Measurements from ENCODE around the gene GRIN2C. TPM values are rescaled to one million over a fixed set of nuclear protein-coding genes. Genes with fewer than 3 reads are reported as not detected.
"Not testable (repeated sequence)": the region's sequence is repeated elsewhere in the genome, so short reads cannot be mapped to it uniquely, and the experiment has no call there.

Gene GRIN2C
- total RNA-seq, 1 donor from 2014 or later = 0.65 TPM

DNA sequence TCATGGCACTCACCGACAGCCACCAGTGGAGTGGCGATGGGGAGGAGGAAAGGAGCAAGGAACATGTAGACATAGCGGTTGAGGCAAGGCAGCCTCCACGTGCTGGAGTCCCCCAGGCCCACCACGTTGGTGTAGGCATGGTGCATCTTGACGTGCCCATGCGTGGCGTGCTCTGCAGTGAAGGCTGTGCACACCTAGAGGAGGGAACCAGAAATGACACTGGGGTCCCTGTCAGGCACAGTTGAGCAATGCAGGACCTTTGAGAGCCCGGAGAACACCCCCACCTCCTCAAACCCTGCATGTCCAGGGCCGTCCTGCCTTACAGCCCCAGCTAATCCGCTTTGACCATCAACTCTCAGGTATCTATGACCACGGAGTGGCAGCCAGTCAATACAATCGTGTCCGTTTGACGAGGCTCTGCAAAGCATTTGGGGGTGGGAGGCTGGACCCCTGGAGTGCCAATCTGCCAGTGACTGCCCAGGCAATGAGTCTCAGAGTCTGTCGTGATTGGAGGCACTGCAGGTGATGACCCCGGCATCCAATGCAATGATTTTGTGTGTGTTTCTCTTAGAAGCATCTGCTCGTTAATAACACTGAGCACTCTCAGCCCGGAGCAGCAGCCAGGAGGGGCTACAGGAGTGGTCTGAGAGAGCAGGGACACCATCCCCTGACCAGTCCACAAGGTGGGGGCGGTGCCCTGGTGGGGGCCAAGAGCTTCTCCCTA lies 23.0 kb upstream of the GRIN2C start:
- DNase-seq = no peak
- ATAC-seq (ENCODE audit: poor library complexity) = no peak
- intact Hi-C loops (cut with DNase I) = no loop called here

DNA sequence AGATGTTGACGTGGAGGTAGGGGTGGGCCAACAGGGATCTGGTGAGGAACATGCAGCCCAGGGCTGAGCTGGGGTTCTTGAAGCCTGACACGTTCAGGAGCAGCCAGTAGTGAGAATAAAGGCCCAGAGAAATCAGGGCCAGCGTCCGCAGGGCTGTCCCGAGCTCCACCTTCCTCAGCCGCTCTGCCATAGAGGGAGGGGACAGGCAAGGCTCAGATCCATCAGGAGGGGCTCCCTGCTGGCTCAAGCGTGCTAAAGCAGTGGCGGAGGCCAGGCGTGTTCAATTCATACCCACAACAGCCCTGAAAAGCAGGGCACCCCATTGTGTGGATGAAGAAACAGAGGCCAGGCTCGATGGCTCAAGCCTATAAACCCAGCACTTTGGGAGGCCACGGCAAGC lies 21.4 kb upstream of the GRIN2C start:
- intact Hi-C loops (cut with DNase I) = no loop called here
- DNase-seq (no peak), ATAC-seq (ENCODE audit: poor library complexity) (no peak)

DNA sequence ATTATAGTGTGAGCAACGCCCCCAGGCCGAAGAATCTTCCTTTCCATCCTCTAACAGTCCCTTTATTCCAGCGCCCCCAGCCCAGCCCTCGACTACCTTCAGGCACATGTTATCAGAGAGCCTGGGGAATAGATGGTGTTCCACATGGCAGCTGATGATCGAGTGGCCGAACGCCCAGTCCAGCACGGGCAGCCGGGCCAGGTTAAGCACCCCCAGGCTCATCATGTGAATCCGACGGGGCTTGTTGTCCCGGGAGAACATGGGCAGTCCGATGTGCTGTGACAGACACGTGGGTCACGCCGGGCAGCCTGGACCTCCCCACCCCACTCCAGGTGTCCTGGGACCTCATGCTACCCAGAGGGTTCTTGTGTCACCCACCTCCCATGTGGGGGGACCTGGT lies 19.6 kb upstream of the GRIN2C start:
- DNase-seq (no peak), ATAC-seq (ENCODE audit: poor library complexity) (no peak)
- intact Hi-C loops (cut with DNase I) = no loop called here

DNA sequence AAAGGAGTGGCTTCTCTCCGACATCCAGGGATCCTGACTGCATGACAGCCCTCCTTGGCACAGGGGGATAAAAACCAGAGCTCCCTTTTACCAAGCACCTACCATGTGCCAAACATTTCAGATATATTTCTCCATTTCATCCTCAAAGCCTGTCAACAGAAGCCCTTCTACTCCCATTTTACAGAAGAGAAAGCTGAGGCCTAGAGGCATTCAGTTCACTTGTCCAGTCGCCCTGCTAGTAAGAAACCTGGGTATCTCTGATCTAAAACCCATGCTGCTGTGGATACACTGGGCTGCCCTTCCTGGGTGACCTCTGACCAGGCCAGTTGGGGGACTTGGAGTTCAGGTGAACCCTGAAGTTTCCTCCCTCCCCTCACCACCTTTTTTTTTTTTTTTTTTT lies 19.0 kb upstream of the GRIN2C start:
- ATAC-seq (ENCODE audit: poor library complexity) = no peak
- no peak for DNase-seq
- intact Hi-C loops (cut with DNase I) = no loop called here

DNA sequence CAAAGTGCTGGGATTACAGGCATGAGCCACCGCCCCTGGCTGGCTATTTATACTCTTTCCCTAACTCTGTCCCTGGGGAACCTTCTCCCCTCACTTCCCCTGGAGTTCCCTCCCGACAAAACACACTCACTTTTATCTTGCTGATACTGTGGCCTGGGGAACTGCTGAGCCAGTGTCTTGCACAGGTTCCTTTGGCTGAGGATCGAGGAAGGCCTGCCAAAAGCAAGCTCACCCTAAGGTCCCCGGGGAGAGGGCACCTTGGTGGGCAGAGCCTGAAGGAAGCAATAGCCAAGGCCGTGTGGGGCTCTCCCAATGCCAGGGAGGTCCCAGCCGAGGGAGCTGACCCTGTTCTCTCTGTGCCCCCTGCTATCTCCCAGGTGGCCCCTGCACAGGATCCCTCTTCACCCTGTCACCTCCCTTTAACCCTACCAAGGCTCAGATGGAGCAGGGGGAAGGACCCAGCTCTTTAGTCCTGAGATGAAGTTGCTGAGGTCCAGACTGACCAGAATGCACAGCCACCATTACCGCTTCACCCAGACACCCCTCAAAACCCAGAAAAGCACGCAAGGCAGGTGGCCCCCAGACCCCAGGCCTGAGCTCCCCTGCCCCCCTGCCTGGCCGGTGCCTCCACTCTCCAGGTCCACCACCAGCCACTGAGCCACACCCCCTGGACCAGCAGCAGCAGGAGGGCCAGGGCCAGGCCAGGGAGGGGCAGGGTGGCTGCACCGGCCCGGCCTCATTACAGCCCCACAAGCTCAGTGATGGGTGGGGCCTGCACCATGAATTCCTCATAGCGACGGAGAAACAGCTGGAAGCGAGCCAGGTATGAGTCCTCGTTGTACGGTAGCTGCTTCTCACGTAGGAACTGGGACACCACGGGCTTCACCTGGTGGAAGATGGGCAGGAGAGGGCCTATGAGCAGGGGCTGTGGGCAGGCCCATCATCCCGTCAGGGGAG lies 18.2 kb upstream of the GRIN2C start:
- DNase-seq (no peak), ATAC-seq (ENCODE audit: poor library complexity) (no peak)
- intact Hi-C loops (cut with DNase I) = no loop called here

DNA sequence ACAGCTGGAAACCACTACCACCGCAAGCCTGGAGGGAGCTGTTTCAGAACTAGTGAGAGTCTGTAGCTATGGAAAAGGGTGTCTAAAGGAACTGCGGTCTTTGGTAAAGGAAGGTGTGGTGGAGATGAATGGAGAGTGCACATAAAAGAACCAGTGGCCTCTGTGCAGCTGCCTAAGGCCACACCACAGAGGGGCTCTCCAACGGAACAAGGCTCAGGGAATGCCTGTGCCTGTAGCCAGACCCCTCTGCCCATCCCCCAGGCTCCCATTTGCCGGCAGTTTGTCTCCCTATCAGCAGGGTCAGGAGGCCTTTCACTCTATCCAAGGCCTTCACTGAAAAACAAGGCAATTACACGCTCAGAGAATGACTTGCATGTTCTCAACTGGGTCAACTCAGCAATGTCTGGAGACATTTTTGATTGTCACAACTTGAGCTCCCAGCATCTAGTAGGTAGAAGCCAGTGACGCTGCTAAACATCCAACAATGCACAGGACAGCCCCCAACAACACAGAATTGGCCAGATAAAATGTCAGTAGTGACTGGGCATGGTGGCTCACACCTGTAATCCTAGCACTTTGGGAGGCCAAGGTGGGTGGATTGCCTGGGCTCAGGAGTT lies 16.4 kb upstream of the GRIN2C start:
- intact Hi-C loops (cut with DNase I) = no loop called here
- DNase-seq (no peak), ATAC-seq (ENCODE audit: poor library complexity) (no peak)

DNA sequence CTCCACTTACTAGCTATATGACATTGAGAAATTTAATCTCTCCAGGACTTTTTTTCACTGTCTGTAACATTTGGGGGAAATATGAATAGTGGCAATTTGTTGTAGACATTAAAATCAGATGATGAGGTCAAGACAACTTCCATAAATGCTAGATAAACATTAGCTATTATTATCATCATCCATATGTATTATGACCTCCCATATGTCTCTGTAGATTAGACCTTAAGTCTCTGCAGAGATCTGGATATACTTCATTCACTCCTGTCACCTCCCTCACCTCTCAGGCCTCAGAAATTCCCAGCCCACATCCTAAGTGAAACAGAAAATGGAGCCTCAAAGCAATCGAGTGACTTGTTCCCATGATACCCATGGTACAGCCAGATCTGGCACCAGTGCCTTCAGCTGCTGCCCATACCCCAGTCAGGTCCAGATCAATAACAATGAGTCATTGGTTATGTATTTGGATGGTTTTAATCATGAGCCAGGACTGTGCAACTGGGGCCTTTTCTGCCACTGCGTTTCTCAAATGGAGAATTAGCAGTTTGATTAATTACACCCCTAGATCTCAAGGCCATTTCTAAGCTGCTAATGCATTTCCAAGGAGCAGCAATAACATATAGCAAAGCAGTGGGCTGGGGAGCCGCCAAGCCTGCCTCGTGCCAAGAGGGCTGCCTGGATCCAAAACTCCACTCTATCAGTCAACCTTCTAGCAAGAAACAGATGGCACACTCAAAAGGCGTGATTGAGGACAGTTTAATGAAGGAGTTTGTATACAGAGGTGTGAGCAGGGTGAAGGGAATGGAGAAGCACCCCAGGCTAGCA lies 15.7 kb upstream of the GRIN2C start:
- no peak for ATAC-seq (ENCODE audit: poor library complexity)
- intact Hi-C loops (cut with DNase I) = no loop called here
- DNase-seq = no peak

DNA sequence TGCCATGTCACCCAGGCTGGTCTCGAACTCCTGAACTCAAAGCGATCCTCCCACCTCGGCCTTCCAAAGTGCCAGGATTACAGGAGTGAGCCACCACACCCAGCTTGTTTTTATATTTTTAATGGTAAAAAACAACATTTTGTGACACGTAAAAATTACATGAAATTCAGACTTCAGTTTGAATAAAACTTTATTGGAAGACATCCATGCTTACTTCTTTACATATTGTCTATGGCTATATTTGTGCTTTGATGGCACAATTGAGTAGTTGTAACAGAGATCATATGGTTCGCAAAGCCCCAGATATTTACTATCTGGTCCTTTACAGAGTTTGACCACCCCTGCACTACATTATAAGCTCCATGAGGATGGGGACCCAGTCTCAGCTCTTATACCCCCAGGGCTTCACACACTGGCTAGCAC lies 14.9 kb upstream of the GRIN2C start:
- no peak for ATAC-seq (ENCODE audit: poor library complexity)
- intact Hi-C loops (cut with DNase I) = no loop called here
- DNase-seq = no peak

DNA sequence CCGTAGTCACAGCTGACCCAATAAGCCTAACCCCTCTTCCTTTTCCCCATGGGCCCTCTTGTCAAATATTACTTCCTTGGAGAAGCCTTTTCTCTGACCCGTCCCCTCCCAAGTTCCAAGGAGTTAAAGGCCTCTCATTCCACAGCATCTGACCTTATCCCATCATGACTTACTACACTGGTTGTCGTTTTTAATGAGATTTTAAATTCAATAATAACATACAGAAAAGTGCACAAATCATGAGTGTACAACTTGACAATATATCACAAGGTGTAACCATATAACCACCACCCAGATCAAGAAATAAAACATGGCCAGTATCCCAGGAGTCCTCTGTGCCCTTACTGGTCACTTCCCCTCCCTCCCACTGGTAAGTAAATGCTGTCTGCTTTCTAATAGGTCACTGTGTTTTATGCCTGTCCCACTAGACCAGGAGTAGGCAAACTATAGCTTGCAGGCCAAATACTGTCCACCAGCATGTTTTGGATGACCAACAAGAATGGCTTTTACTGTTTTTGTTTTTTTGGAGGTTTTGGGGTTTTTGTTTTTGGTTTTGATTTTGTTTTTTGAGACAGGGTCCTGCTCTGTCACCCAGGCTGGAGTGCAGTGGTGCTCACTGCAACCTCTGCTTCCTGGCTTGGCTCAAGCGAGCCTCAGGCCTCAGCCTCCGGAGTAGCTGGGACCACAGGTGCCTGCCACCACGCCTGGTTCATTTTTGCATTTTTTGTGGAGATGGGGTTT lies 14.4 kb upstream of the GRIN2C start:
- DNase-seq = no peak
- intact Hi-C loops (cut with DNase I) = no loop called here
- ATAC-seq (ENCODE audit: poor library complexity) = no peak

DNA sequence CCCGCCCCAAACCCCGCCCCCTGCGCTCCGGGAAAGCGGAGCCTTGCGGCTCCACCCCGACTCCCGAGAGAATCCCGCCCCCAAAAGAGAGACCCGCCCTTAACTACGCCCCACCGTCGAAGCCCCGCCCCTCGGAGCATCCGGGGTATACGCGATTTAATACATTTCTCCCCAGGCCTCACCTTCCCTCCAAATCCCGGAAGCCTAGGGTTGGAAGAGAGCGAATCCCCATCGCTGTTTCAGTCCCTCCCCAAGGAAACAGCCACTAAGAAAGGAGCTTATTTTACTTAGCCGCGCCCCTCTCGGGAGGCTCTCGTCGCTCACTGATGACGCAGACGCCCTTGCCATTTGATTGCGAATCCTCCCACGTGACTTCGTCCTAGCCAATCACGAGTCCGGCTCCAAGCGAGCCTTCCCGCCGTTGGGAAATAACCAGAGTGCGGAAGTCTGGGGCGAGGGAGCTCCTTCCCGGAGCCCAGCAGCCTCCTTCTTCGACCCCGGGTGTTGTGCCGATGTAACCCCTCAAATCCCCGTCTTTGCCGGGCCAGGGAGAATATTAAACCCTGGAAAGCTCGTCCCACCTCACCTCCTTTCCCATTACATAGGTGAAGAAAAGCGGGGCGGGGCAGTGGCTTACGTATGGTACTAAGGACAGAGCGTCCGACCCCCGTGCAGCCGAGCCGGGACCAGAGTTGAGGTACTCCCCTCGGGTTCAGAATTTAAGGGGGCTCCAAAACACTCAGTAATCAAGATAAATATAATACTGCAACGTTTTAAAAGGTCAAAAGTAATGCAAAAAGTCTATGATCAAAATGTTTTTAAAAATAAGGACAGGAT lies 13.6 kb upstream of the GRIN2C start:
- ATAC-seq (ENCODE audit: poor library complexity) = peak; percentile 94
- intact Hi-C loops (cut with DNase I) = no loop called here
- DNase-seq = peak; percentile 100

DNA sequence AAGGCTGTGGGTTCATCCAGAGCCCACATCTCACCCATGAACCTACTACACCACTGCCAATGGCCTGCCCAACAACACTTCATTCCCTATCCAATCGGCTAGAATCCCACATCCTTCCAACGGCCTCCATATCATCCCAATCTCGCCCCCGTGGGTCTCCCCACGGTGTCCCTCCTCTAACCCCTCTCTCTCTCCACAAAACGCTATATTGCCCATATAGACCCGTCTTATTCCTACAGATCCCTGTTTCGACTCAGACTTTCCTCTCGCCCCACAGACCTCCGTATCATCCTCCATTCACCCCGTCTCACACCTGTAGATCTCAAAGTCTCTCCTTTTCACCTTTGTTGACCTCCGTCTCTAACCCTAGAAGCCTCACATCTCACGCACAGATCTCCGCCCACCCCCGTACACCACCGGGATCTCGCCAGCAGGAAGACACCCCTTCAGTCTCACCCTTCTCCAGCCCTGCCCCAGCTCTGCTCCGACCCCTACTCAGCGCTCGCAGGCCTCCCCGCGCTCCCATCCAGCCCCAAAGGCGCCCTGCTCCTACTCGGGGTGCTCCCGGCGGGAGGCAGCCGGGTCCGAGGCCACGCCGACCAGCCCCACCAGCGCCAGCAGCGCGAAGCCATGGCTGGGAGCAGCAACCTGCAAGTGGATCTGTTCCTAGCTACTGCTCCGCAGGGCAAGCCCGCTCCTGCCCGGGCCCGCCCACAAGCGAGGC lies 12.8 kb upstream of the GRIN2C start, which contains the start of gene FDXR:
Gene FDXR (minus strand): TSS at position 682 of the 724 bp plus-strand sequence. CDS start 50 bp downstream, at position 632.
- ATAC-seq (ENCODE audit: poor library complexity) = peak; percentile 11

DNA sequence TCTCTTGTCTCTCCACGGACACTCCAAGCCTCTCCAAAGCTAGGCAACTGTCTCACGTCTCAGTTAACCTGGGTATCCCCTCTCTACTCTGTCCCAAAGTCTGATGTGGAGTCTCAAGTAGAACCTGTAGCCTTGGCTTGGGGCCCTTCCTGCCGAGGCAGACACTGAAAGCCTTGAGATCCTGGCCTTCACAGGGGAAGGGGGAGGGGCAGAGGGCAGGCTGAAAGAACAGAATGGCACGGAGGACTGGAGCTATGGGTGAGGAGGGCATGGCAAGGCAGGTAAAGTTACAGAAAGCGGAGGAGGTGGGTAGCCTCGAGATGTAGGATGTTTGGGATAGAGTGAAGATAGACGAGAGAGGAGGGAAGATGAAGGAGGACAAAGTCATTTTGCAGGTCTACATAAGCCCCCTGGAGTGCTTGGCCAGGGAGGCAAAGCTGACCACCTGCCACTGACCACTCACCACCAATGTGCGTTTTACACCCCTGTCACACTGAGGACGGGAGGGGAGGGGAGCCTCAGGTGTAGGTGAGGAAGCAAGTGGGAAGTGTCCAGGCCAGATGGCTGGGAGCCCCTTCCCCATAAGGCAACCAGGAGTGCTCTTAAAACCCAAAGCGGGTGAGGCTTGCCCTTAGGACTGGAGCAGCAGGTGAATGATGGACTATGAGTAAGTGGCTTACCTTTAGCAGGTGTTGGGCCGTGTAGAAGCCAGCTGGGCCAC lies 11.8 kb upstream of the GRIN2C start:
- ATAC-seq (ENCODE audit: poor library complexity) = no peak
- no peak for DNase-seq
- intact Hi-C loops (cut with DNase I) = no loop called here

More for the DNA sequence above, 12.8 kb upstream of the GRIN2C start, which contains the start of gene FDXR:
- DNase-seq = no peak
- intact Hi-C loops (cut with DNase I) = no loop called here

DNA sequence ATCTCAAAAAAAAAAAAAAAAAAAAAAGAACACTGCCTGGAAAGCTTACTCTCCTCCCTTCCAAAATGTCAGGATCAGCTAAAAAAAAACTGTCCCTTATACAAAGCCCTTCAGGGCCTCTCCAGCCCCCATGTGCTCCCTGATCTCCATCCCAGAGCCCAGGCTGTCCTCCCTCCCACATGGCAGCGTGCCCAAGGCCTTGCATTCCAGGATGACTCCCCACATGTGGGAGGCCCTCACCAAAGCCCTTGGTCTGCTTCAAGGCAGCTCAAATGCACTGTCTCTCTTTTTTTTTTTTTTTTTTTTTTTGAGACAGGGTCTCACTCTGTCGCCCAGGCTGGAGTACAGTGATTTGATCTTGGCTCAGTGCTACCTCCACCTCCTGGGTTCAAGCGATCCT lies 10.8 kb upstream of the GRIN2C start:
- intact Hi-C loops (cut with DNase I) = no loop called here
- DNase-seq (no peak), ATAC-seq (ENCODE audit: poor library complexity) (no peak)

DNA sequence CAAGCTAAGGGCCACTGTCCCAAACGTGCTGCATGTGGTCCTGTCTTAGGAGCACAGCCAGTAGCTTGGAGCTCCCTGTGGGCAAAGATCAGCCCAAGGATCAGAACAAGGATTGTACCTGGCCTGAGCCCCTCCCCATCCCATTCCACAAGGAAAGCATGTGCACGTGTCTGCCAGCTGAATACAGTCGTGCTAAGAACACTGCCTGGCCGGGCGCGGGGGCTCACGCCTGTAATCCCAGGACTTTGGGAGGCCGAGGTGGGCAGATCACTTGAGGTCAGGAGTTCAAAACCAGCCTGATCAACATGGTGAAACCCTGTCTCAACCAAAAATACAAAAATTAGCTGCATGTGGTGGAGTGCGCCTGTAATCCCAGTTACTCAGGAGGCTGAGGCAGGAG lies 10.3 kb upstream of the GRIN2C start:
- DNase-seq; intact Hi-C loops (cut with DNase I): not testable (repeated sequence)

DNA sequence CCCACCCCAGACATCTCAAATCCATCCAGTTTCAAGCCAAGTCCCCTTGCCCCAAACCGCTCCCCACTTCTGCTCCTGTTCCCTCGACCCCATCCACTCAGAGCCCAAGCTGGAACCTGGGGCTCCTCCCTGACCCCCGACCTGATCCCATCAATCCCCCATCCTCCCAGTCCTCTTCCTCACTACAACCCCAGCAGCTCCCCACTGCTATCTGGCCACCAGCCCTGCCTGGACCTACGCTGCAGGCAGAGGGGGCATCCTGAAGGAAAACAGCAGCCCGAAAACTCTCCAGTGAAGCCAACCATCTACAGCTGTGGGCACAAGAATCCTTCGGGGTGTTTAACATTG lies 9.2 kb upstream of the GRIN2C start:
- DNase-seq = no peak
- no peak for ATAC-seq (ENCODE audit: poor library complexity)
- intact Hi-C loops (cut with DNase I) = no loop called here

More for the DNA sequence above, 10.3 kb upstream of the GRIN2C start:
- not testable (repeated sequence) for ATAC-seq (ENCODE audit: poor library complexity)

All from Right ventricle myocardium superior (tissue), 1 donor.